GM18868 (cell line): Measurements from ENCODE around the gene BSND.
"Not testable (repeated sequence)": the region's sequence is repeated elsewhere in the genome, so short reads cannot be mapped to it uniquely, and the experiment has no call there.

Experiments
- ATAC-seq: cut with Tn5 transposase; IDR thresholded peaks from one replicate; pipeline ENCODE4 v1.9.1; 2021; ENCODE audit warnings: mild to moderate bottlenecking, moderate library complexity; ENCODE audit not compliant: unreplicated experiment

Gene BSND

GRCh38 chr1:55015731-55016620 lies 17.2 kb downstream of the BSND start:
- ATAC-seq, result no peak

DNA sequence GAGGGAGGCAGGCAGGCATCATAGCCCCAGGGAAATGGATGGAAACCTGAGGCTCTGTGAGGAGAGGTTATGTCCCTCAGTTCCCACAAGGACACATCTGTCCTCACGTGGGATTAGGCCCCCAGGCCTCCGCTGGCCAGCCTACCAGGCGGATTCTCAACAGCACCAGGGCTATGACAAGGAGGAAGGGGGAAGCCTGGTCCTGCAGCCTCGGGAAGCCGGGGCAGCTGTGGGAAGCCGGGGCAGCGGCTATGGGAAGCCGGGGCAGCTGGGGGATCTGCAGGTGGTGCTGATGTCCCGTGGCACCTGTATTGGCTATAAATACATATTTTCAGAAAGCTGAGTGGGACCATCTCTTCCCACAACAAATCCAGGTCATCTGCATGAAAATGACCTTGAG lies 19.7 kb downstream of the BSND start:
- no peak for ATAC-seq

DNA sequence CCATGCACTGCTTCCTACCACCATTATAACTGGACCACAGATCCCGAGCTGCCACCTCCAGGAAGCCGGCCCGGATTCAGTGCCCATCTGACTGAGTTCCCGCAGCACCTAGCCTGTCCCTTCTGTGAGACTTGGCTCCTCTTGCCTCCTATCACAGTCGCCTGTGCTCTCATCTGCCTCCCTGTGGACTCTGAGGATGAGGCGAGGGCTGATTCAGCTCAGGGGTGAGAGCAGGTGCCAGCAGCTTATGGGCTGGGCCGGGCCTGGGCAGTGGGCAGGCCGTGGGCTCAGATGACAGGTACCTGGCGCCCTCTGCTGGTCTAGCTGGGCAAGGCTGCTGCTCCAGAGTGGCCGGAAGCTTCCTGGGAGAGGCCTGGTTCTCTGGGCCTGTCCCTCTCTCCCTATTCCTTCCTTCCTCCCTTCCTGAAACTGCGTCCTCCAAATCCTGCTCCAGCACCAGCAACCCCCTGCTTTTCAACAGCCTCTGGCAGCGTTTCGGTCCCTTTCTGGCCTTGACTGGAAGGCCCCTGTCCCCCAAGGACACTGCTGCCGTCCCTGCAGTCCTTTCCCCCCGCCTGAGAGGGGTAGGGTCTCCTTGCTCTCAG lies 23.3 kb downstream of the BSND start:
- ATAC-seq, result peak; percentile 81

DNA sequence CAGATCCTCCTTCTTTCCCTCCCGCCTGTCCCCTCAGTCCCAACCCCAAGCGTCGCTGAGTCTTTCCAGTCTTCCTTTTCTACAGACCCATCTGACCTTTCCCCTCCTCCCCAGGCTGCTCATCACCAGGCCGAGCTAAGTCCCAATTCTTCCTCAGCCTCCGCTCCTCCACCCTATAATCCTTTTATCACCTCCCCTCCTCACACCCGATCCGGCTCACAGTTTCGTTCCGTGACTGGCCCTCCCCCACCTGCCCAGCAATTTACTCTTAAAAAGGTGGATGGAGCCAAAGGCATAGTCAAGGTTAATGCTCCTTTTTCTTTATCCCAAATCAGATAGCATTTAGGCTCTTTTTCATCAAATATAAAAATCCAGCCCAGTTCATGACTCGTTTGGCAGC lies 25.4 kb downstream of the BSND start:
- ATAC-seq, result not testable (repeated sequence)

DNA sequence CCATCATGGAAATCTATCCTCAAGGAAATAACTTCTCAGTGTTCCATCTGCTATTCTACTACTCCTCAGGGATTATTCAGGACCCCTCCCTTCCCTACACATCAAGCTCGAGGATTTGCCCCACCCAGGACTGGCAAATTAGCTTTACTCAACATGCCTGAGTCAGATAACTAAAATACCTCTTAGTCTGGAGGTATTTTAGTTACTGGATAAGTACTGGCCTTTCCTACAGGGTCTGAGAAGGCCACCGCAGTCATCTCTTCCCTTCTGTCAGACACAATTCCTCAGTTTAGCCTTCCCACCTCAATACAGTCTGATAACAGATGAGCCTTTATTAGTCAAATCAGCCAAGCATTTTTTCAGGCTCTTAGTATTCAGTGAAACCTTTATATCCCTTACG lies 27.9 kb downstream of the BSND start:
- not testable (repeated sequence) for ATAC-seq

GRCh38 chr1:55031098-55031497 lies 32.4 kb downstream of the BSND start:
- ATAC-seq, result not testable (repeated sequence)

GRCh38 chr1:55033265-55033614 lies 34.5 kb downstream of the BSND start:
- ATAC-seq, result no peak

- no peak for ATAC-seq
Observed at GRCh38 chr1:55034476-55035133, 35.9 kb downstream of the BSND start.

GRCh38 chr1:55035904-55036303 lies 37.2 kb downstream of the BSND start:
- no peak for ATAC-seq

DNA sequence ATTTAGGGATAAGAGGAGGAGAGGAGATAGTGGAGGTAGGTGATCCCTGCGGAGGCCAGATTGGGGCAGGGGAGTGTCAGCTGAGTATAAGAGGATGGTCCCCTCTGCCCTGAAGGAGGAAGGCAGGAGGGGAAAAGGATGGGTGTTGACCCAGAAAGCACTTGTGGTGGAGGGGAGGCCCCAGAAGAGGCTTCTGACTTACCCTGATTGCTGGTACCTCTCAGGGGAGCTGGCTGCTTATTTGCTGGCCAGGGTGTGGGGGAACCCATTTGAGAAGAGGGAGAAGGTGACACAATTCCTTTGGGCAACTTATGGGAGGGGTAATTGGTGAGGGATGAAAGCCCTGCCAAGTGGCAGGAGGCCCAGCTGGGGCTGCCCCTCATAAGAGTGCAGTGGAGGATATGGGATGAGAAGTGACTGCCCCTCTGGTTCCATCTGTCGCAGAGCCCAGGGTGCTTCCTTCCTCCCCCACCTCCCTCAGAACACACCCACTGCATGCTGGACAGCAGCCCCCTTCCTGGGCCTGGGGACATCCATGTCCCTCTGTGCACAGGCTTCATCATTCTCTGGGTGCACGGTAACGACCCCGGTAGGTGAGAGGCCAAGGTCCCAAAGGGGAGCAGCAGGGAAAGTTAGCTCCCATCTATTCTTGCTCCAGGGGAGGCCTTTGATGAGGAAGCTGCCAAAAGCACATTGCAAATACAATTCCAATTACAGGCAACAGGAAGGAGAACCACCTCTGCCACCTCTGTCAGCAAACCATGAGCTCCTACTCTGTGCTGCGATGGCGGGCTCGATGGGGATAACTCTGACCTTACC lies 39.2 kb downstream of the BSND start:
- no peak for ATAC-seq

GRCh38 chr1:55038552-55038838 lies 39.8 kb downstream of the BSND start:
- no peak for ATAC-seq

GRCh38 chr1:55038974-55039341 lies 40.2 kb downstream of the BSND start:
- ATAC-seq, result no peak

DNA sequence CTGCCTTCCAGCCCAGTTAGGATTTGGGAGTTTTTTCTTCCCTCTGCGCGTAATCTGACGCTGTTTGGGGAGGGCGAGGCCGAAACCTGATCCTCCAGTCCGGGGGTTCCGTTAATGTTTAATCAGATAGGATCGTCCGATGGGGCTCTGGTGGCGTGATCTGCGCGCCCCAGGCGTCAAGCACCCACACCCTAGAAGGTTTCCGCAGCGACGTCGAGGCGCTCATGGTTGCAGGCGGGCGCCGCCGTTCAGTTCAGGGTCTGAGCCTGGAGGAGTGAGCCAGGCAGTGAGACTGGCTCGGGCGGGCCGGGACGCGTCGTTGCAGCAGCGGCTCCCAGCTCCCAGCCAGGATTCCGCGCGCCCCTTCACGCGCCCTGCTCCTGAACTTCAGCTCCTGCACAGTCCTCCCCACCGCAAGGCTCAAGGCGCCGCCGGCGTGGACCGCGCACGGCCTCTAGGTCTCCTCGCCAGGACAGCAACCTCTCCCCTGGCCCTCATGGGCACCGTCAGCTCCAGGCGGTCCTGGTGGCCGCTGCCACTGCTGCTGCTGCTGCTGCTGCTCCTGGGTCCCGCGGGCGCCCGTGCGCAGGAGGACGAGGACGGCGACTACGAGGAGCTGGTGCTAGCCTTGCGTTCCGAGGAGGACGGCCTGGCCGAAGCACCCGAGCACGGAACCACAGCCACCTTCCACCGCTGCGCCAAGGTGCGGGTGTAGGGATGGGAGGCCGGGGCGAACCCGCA lies 40.8 kb downstream of the BSND start, which contains the start of gene PCSK9:
Gene PCSK9, plus strand, starts transcription at position 207 of the 741 bp plus-strand sequence. Its CDS starts 290 bp downstream, at position 497.
- ATAC-seq, result no peak

DNA sequence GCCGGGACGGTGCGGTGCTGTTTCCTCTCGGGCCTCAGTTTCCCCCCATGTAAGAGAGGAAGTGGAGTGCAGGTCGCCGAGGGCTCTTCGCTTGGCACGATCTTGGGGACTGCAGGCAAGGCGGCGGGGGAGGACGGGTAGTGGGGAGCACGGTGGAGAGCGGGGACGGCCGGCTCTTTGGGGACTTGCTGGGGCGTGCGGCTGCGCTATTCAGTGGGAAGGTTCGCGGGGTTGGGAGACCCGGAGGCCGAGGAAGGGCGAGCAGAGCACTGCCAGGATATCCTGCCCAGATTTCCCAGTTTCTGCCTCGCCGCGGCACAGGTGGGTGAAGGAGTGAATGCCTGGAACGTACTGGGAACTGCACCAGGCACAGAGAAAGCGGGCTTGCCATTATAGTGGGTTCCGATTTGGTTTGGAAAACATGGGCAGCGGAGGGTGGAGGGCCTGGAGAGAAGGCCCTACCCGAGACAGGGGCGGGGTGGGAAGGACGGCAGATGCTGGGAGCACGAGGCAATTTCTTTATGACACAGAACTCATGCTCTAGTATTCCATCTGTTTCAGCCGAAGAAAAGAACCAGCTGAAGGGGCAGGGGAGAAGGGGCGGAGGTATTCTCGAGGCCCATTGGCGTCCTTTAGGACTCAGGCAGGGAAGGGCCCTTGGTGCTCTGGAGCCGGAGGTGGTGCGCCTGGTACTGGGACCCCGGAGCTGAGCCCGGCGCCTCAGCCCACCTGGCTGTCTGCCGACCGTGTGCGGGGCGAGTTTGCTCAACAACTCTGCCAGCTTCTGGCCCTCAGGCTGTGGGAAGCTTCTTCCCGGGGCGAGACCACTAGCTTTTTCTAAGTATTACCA lies 41.6 kb downstream of the BSND start:
- ATAC-seq, result no peak

- no peak for ATAC-seq
Observed at GRCh38 chr1:55040933-55041494, 42.3 kb downstream of the BSND start.

DNA sequence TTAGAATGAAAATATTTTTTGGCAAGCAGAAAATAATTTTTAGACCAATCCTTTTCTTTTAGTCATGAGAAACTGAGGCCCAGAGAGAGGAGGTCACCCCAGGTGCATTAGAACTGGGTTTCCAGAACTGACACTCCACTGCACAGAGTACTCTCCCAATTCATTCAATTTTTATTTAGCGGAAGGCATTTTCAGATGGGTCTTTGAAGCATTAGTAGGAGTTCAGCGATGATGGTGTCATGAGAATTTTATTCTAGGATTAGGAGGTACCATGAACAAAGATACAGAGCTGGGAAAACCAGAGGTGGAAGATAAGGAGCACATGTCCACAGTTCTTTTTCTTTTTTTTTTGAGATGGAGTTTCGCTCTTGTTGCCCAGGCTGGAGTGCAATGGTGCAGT lies 42.9 kb downstream of the BSND start:
- ATAC-seq, result no peak

DNA sequence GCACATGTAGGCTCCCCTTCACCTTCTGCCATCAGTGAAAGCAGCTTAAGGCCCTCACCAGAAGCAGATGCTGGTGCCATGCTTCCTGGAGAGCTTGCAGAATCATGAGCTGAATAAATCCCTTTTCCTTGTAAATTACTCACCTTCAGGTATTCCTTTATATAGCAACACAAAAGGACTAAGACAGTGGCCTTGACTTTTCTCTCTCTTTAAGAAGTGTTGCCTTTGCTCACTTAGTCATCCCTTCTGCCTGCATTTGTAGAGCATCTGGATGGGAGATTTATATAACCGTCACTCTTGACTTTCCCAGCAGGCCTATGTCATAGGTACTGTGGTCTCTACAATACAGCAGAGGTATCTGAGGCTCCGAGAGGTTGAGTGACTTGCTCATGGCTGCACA lies 44.3 kb downstream of the BSND start:
- ATAC-seq, result no peak

GRCh38 chr1:55043726-55044125 lies 45.0 kb downstream of the BSND start:
- no peak for ATAC-seq

GRCh38 chr1:55044617-55045397 lies 46.1 kb downstream of the BSND start:
- no peak for ATAC-seq
